ENCODE measurements around the gene TRIM26. TPM values are rescaled to one million over a fixed set of nuclear protein-coding genes. Genes with fewer than 3 reads are reported as not detected.

The TRIM26 gene
- total and polyA plus RNA-seq, 7 donors, result 34.2 to 60.4 (median 40.3) TPM

DNA sequence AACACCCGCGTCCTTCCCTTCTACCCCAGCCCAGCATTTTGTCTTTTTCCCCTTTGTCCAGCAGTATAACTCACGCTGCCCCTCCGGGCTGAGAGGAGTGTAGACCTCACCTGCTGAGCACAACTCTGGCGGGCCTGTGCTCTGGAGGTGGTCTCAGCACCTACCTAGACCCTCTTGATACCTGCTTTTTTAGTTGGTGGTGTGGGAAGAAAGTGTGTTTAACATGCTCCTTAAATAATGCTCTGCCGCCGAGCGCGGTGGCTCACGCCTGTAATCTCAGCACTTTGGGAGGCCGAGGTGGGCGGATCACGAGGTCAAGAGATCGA, 1.4 kb upstream of the TRIM26 start:
- TF ChIP-seq, protein P1, sequence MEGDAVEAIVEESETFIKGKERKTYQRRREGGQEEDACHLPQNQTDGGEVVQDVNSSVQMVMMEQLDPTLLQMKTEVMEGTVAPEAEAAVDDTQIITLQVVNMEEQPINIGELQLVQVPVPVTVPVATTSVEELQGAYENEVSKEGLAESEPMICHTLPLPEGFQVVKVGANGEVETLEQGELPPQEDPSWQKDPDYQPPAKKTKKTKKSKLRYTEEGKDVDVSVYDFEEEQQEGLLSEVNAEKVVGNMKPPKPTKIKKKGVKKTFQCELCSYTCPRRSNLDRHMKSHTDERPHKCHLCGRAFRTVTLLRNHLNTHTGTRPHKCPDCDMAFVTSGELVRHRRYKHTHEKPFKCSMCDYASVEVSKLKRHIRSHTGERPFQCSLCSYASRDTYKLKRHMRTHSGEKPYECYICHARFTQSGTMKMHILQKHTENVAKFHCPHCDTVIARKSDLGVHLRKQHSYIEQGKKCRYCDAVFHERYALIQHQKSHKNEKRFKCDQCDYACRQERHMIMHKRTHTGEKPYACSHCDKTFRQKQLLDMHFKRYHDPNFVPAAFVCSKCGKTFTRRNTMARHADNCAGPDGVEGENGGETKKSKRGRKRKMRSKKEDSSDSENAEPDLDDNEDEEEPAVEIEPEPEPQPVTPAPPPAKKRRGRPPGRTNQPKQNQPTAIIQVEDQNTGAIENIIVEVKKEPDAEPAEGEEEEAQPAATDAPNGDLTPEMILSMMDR (IDR thresholded peaks at IDR 0.05), result no peak
- TF ChIP-seq EP300 (IDR thresholded peaks at IDR 0.05) (no peak), POLR2AphosphoS5 (IDR thresholded peaks at IDR 0.05) (no peak), POLR2A (IDR thresholded peaks at IDR 0.05) (no peak)
- Histone ChIP-seq H3K27me3 (no peaks in the 10 kb centered on the region), H3K4me3 (peak overlapping the region; percentile 91 to 96 (median 93)), H3K4me1 (peaks cover 0 to 39% (median 34%) of the 10 kb centered on the region in 4 donors), H3K27ac (peak overlapping the region; percentile 95 to 98 (median 98)), H3K9me3 (no peaks in the 10 kb centered on the region), H3K36me3 (no peaks in the 10 kb centered on the region)
- 56 to 63% methylated on average over 14 of the region's 14 CpGs for WGBS, 2 donors
- intact Hi-C loops (cut with DNase I), result loop anchor here (1.0 to 5.0 kb wide), 4 partner anchors 45 to 133 kb away; partner anchors contain the start of genes RPP21 and TRIM39
- DNase-seq, result no peak

DNA sequence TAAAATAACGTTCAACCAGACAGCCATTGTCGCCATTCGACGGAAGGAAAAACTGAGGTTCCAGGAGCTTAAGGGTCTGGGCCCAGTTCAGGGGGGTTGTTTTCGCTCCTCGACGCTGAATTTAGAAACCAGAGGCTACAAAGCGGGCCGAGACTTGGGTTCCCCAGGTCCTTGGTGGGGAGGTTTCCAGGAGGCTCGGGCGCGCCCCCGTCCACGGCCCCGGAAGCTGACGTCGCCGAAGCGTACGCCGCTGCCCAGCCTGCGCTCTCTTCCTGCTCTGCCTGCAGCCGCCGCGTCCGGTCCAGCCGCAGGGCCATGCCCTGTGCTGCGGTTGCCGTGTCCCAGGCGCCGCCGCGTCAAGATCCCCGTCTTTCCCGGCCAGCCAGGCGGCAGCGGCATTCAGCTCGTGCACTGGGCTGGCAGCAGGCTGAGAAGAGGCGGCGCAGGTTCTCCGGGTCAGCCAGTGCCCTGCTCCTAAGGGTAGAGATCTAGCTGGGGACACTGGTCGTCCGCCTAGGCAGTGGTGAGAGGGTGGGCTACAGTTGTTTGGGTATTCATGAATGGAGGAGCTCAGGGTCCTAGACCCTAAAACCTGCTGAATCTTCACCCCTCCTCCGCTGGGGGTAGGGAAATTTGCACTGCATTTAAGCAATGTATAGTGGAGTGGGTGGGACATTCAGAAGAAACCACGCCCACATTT, 901 bp upstream of the TRIM26 start:
- H3K4me1 ChIP-seq, result peaks cover 0 to 39% (median 34%) of the 10 kb centered on the region in 4 donors
- TF ChIP-seq, protein P1 (IDR thresholded peaks at IDR 0.05), result no peak
- TF ChIP-seq POLR2AphosphoS5 (IDR thresholded peaks at IDR 0.05) (peak; percentile 74 to 93 (median 91)), POLR2A (IDR thresholded peaks at IDR 0.05) (peak; percentile 29 to 74)
- no peaks in the 10 kb centered on the region for H3K36me3 ChIP-seq
- peak overlapping the region; percentile 95 to 98 (median 98) for H3K27ac ChIP-seq
- no peaks in the 10 kb centered on the region for H3K9me3 ChIP-seq
- DNase-seq, result peak; percentile 94
- H3K4me3 ChIP-seq, result peak overlapping the region; percentile 91 to 96 (median 93)
- intact Hi-C loops (cut with DNase I), result loop anchor here (1.0 to 5.0 kb wide), 4 partner anchors 45 to 133 kb away; partner anchors contain the start of genes RPP21 and TRIM39
- H3K27me3 ChIP-seq, result no peaks in the 10 kb centered on the region
- 1% methylated on average over 45 of the region's 45 CpGs for WGBS, 2 donors

DNA sequence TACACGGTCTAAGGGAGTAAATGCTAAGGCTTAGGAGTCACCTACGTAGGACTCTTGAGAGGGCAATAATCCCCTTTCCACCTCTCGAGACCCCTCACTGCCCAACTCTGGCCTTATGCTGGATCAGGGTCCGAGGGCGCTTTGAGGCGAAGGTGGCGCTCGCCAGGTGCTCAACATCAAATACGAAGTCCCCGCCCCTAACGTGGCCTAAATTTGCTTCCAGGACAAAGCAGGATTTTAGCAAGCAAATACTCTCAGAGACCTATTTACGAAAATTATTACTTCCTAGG, 406 bp upstream of the TRIM26 start:
- 0% methylated on average over 12 of the region's 12 CpGs for WGBS, 2 donors
- Histone ChIP-seq H3K4me1 (peaks cover 0 to 38% (median 34%) of the 10 kb centered on the region in 4 donors), H3K4me3 (peak overlapping the region; percentile 91 to 96 (median 93)), H3K27ac (peak overlapping the region; percentile 95 to 98 (median 98)), H3K27me3 (no peaks in the 10 kb centered on the region), H3K9me3 (no peaks in the 10 kb centered on the region), H3K36me3 (no peaks in the 10 kb centered on the region)
- DNase-seq, result no peak
- intact Hi-C loops (cut with DNase I), result loop anchor here (5.0 kb wide), 3 partner anchors 111 to 134 kb away; partner anchors contain the start of genes RPP21 and TRIM39
- TF ChIP-seq EP300 (IDR thresholded peaks at IDR 0.05), result no peak
- TF ChIP-seq, protein P1 (IDR thresholded peaks at IDR 0.05), result no peak
- TF ChIP-seq POLR2A (IDR thresholded peaks at IDR 0.05), result no peak
- TF ChIP-seq POLR2AphosphoS5 (IDR thresholded peaks at IDR 0.05), result no peak

GRCh38 chr6:30211899-30212298, 1.3 kb downstream of the TRIM26 start:
- Histone ChIP-seq H3K27me3 (no peaks in the 10 kb centered on the region), H3K36me3 (no peaks in the 10 kb centered on the region), H3K27ac (peak overlapping the region in 1 of 4 donors; percentile 98), H3K4me3 (peak overlapping the region in 3 of 4 donors; percentile 91 to 96 (median 95)), H3K9me3 (no peaks in the 10 kb centered on the region), H3K4me1 (peaks cover 0 to 55% (median 46%) of the 10 kb centered on the region in 4 donors)
- intact Hi-C loops (cut with DNase I), result loop anchor here (5.0 kb wide), 3 partner anchors 110 to 135 kb away; partner anchors contain the start of genes RPP21 and TRIM39
- 12 to 43% methylated on average over 3 of the region's 3 CpGs for WGBS, 2 donors
- no peak for DNase-seq
- TF ChIP-seq EP300 (IDR thresholded peaks at IDR 0.05), result no peak
- TF ChIP-seq, protein P1 (IDR thresholded peaks at IDR 0.05), result no peak
- TF ChIP-seq POLR2A (IDR thresholded peaks at IDR 0.05), result no peak
- TF ChIP-seq POLR2AphosphoS5 (IDR thresholded peaks at IDR 0.05), result no peak
